Endothelial cell of umbilical vein (primary cell): Measurements from ENCODE around the gene PPM1H. TPM values are rescaled to one million over a fixed set of nuclear protein-coding genes. Genes with fewer than 3 reads are reported as not detected.
A peak's percentile ranks its signal among the peaks of the same experiment; 100 is the strongest.

Source experiments
- BruUV-seq: library from RNA; stranded (reverse); fragments of 400-500 nt; replicated peaks from 2 replicates; lab custom pipeline; 2021; lab: Mats Ljungman, UMichigan
- CTCF ChIA-PET: fragments of 300-600, 350-600 bp; sonication (Branson Sonifier 250); formaldehyde crosslinking; loops from one replicate; lab custom pipeline; 2021; ENCODE audit warnings: antibody characterized with exemption, inconsistent platforms; lab: Charles Lee
- POLR2A ChIA-PET: fragments of 300-600, 350-600 bp; sonication (Branson Sonifier 250); formaldehyde crosslinking; loops from one replicate; lab custom pipeline; 2021; ENCODE audit warnings: antibody characterized with exemption, inconsistent platforms; lab: Charles Lee
- DNase-seq: peaks from one replicate; pipeline ENCODE4 v3.0.0-alpha.2; 2011; ENCODE audit warnings: low read depth, low spot score
- FAIRE-seq: peaks from 2 replicates; lab custom pipeline; 2011; peaks lifted over from hg19 to GRCh38; lab: Jason Lieb, UNC
- H2AFZ ChIP-seq: 2 replicates; pipeline ENCODE4 v1.6.0; 2012; ENCODE audit warnings: low read depth, low read length, control low read depth, inconsistent platforms
- H3K27ac ChIP-seq: 2 replicates; pipeline ENCODE4 v1.5.1; 2011; ENCODE audit warnings: low read depth, mild to moderate bottlenecking, control low read depth, low read length, moderate library complexity; ENCODE audit not compliant: insufficient read depth
- H3K27me3 ChIP-seq, 2 experiments: 2 replicates each; pipeline versions ENCODE4 v1.6.0 to v1.6.1; 2011; ENCODE audit warnings: low read length in 2 of 2, mixed read lengths in 1 of 2; ENCODE audit not compliant: control insufficient read depth in 2 of 2, insufficient read depth in 2 of 2
- H3K36me3 ChIP-seq, 2 experiments: 2 replicates in 1 of 2; 3 replicates in 1 of 2; pipeline ENCODE4 v1.5.1; 2011; ENCODE audit warnings: low read length in 2 of 2, mild to moderate bottlenecking in 1 of 2, moderate library complexity in 1 of 2; ENCODE audit not compliant: control insufficient read depth in 2 of 2, insufficient read depth in 2 of 2; ENCODE audit errors: extremely low read depth in 1 of 2
- H3K4me1 ChIP-seq: 3 replicates; pipeline ENCODE4 v1.5.1; 2011; ENCODE audit warnings: mild to moderate bottlenecking, low read length; ENCODE audit not compliant: control insufficient read depth, insufficient read depth; ENCODE audit errors: extremely low read depth
- H3K4me2 ChIP-seq: 2 replicates; pipeline ENCODE4 v1.6.1; 2011; ENCODE audit warnings: low read length, control low read depth, mixed read lengths; ENCODE audit not compliant: insufficient read depth
- H3K4me3 ChIP-seq, 3 experiments: fragments of 200-600 bp in 1 of 3; sonication (generic), shearing (Covaris generic) in 1 of 3; replicated peaks in 1 of 3; 2 replicates each; pipeline ENCODE4 v1.5.1; 2011 to 2016; ENCODE audit warnings: control low read depth in 3 of 3, low read length in 3 of 3, mild to moderate bottlenecking in 2 of 3, inconsistent platforms in 1 of 3, low read depth in 1 of 3, moderate library complexity in 1 of 3; ENCODE audit not compliant: insufficient read depth in 1 of 3
- H3K79me2 ChIP-seq: 2 replicates; pipeline ENCODE4 v1.6.0; 2012; ENCODE audit warnings: low read length, inconsistent platforms; ENCODE audit not compliant: control insufficient read depth, insufficient read depth
- H3K9ac ChIP-seq: replicated peaks from 2 replicates; pipeline ENCODE3; 2011; ENCODE audit warnings: low read length, control low read depth; ENCODE audit not compliant: insufficient read depth; ENCODE audit errors: extremely low read depth
- H3K9me1 ChIP-seq: replicated peaks from 3 replicates; pipeline ENCODE4 v1.6.0; 2011; ENCODE audit warnings: mild to moderate bottlenecking, low read length; ENCODE audit not compliant: control insufficient read depth, insufficient read depth; ENCODE audit errors: extremely low read depth
- H3K9me3 ChIP-seq: replicated peaks from 2 replicates; pipeline ENCODE4 v1.5.1; 2012; ENCODE audit warnings: low read length, inconsistent platforms; ENCODE audit not compliant: control insufficient read depth, insufficient read depth
- H4K20me1 ChIP-seq: replicated peaks from 2 replicates; pipeline ENCODE3; 2011; ENCODE audit warnings: mild to moderate bottlenecking, low read length; ENCODE audit not compliant: control insufficient read depth, insufficient read depth; ENCODE audit errors: extremely low read depth
- EZH2 ChIP-seq: IDR thresholded peaks from 2 replicates; pipeline ENCODE4 v1.6.1; 2012; ENCODE audit warnings: borderline replicate concordance, low read depth, mild to moderate bottlenecking, moderate library complexity, low read length, inconsistent platforms; ENCODE audit not compliant: severe bottlenecking
- FOS ChIP-seq: IDR thresholded peaks from 2 replicates; pipeline ENCODE4 v1.6.1; 2011; ENCODE audit warnings: mild to moderate bottlenecking, low read length, moderate library complexity, borderline replicate concordance; ENCODE audit not compliant: insufficient read depth
- GATA2 ChIP-seq: IDR thresholded peaks from 2 replicates; pipeline ENCODE4 v1.7.0; 2011; ENCODE audit warnings: low read depth, mild to moderate bottlenecking, moderate library complexity, mixed read lengths, low read length; ENCODE audit not compliant: insufficient read length, insufficient read depth
- JUN ChIP-seq: IDR thresholded peaks from 2 replicates; pipeline ENCODE4 v1.6.1; 2011; ENCODE audit warnings: borderline replicate concordance, low read depth; ENCODE audit not compliant: insufficient read length, insufficient read depth
- MAX ChIP-seq: IDR thresholded peaks from 2 replicates; pipeline ENCODE4 v1.6.1; 2011; ENCODE audit not compliant: insufficient read depth, insufficient read length
- MYC ChIP-seq: IDR thresholded peaks from one replicate; pipeline ENCODE4 v1.6.1; 2011; ENCODE audit warnings: mild to moderate bottlenecking, low read depth, low read length
- POLR2A ChIP-seq: IDR thresholded peaks from 2 replicates; pipeline ENCODE4 v1.6.1; 2012; ENCODE audit warnings: low read depth, mild to moderate bottlenecking, control low read depth, low read length
- POLR2AphosphoS5 ChIP-seq: IDR thresholded peaks from 2 replicates; pipeline ENCODE4 v1.6.1; 2012; ENCODE audit warnings: low read depth, mild to moderate bottlenecking, control low read depth, low read length, moderate library complexity; ENCODE audit not compliant: insufficient read depth
- dilution Hi-C: fragments of 300-500 bp; cut with MboI; formaldehyde crosslinking; loops from one replicate; pipeline ENCODE4 v1.15.0; 2019; ENCODE audit warnings: low sequenced_read_pairs; ENCODE audit not compliant: extremely low pct_ligation_motif_present
- intact Hi-C: fragments of 100-400 bp; cut with micrococcal nuclease; formaldehyde crosslinking; loops from one replicate; pipeline ENCODE4 v1.10.0; 2022
- polyA plus RNA-seq, 4 experiments: library from polyadenylated mRNA; depleted of rRNA in 3 of 4; stranded (reverse) in 3 of 4; unstranded in 1 of 4; fragments of >200 nt; gene quantifications; 2 replicates each; pipeline versions ENCODE4 v1.2.1 to v1.2.3, GENCODE V29; 2011 to 2012; ENCODE audit warnings: missing spikeins in 1 of 4
- total RNA-seq: library from RNA; stranded (reverse); gene quantifications from 2 replicates; pipeline ENCODE4 v1.2.3, GENCODE V29; 2021
- TF ChIP-seq, protein P1 (sequence below), 2 donors: IDR thresholded peaks; 1 replicate in 1 of 2; 2 replicates in 1 of 2; pipeline ENCODE4 v1.5.1; 2011; ENCODE audit warnings: low read length in 2 of 2, mild to moderate bottlenecking in 2 of 2, moderate library complexity in 2 of 2, control low read depth in 1 of 2, inconsistent platforms in 1 of 2, low read depth in 1 of 2; ENCODE audit not compliant: insufficient read depth in 1 of 2; ENCODE audit errors: extremely low read depth in 1 of 2

PPM1H gene
- total and polyA plus RNA-seq, 2 donors (not counting 3 experiments of a cell fraction or from before 2014, with no cell fraction given) = 1.0 to 7.2 TPM

DNA sequence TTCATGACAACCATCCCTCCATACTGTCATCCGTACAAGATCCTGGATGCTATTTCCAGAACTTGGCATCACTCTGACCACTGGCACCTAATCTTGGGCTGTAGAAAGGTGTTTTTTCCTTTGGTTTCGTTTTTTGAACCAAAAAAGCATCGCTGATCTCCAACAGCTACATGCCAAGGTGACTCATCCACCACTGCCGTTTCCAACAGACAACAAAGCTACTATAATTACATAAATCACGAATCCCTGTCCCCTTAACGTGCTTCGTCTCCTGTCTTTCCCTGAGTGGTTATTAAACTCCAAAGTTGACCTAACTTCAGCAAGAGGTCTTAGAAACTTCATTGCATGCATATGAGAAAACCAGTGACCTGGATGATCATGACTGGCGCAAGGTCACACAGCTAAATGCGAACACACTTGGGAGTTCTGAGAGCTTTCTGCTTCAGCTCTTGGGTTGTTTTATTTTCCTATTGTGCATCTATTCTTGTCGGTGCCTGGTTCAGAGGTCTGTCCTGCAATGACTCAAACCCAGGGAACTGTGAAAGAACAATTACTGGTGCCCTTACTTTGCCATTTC, 99.9 kb downstream of the PPM1H start:
- no peaks in the 10 kb centered on the region for H3K36me3 ChIP-seq
- dilution Hi-C loops = no loop called here
- H3K4me3 ChIP-seq = no peak overlapping the region
- no TSS peak for BruUV-seq
- no peaks in the 10 kb centered on the region for H3K79me2 ChIP-seq
- TF ChIP-seq POLR2A = no peak
- no peak for TF ChIP-seq MAX
- no peak for TF ChIP-seq FOS
- no peak for TF ChIP-seq JUN
- no peak for TF ChIP-seq GATA2
- TF ChIP-seq POLR2AphosphoS5 = no peak
- TF ChIP-seq EZH2 = no peak
- no peak for TF ChIP-seq MYC
- TF ChIP-seq, protein P1, sequence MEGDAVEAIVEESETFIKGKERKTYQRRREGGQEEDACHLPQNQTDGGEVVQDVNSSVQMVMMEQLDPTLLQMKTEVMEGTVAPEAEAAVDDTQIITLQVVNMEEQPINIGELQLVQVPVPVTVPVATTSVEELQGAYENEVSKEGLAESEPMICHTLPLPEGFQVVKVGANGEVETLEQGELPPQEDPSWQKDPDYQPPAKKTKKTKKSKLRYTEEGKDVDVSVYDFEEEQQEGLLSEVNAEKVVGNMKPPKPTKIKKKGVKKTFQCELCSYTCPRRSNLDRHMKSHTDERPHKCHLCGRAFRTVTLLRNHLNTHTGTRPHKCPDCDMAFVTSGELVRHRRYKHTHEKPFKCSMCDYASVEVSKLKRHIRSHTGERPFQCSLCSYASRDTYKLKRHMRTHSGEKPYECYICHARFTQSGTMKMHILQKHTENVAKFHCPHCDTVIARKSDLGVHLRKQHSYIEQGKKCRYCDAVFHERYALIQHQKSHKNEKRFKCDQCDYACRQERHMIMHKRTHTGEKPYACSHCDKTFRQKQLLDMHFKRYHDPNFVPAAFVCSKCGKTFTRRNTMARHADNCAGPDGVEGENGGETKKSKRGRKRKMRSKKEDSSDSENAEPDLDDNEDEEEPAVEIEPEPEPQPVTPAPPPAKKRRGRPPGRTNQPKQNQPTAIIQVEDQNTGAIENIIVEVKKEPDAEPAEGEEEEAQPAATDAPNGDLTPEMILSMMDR (IDR thresholded peaks at IDR 0.05; ENCODE audit: extremely low read depth in 1 of 2, insufficient read depth in 1 of 2, low read depth in 1 of 2, low read length in 2 of 2) = no peak
- ChIA-PET POLR2A (no interaction called here), CTCF (interaction anchor here (1.5 to 2.2 kb wide), 2 partner anchors 19 to 234 kb away, joined by 3 to 5 read pairs; no protein-coding TSS in a partner anchor)
- H2AFZ ChIP-seq = no peak overlapping the region
- H3K4me1 ChIP-seq = no peaks in the 10 kb centered on the region
- intact Hi-C loops = no loop called here
- FAIRE-seq (peak; percentile 38), DNase-seq (no peak)
- H3K9ac ChIP-seq = no peak overlapping the region
- no peaks in the 10 kb centered on the region for H4K20me1 ChIP-seq
- H3K27ac ChIP-seq = no peak overlapping the region
- no peaks in the 10 kb centered on the region for H3K27me3 ChIP-seq
- no peaks in the 10 kb centered on the region for H3K9me1 ChIP-seq
- no peak overlapping the region for H3K4me2 ChIP-seq
- H3K9me3 ChIP-seq = no peaks in the 10 kb centered on the region
